ENCODE results near the gene TLK1. TPM values are rescaled to one million over a fixed set of nuclear protein-coding genes. Genes with fewer than 3 reads are reported as not detected.

Gene TLK1
- total and polyA plus RNA-seq, 2 donors (not counting 3 experiments of a cell fraction or from before 2014, with no cell fraction given): 5.8 to 62.7 TPM

DNA sequence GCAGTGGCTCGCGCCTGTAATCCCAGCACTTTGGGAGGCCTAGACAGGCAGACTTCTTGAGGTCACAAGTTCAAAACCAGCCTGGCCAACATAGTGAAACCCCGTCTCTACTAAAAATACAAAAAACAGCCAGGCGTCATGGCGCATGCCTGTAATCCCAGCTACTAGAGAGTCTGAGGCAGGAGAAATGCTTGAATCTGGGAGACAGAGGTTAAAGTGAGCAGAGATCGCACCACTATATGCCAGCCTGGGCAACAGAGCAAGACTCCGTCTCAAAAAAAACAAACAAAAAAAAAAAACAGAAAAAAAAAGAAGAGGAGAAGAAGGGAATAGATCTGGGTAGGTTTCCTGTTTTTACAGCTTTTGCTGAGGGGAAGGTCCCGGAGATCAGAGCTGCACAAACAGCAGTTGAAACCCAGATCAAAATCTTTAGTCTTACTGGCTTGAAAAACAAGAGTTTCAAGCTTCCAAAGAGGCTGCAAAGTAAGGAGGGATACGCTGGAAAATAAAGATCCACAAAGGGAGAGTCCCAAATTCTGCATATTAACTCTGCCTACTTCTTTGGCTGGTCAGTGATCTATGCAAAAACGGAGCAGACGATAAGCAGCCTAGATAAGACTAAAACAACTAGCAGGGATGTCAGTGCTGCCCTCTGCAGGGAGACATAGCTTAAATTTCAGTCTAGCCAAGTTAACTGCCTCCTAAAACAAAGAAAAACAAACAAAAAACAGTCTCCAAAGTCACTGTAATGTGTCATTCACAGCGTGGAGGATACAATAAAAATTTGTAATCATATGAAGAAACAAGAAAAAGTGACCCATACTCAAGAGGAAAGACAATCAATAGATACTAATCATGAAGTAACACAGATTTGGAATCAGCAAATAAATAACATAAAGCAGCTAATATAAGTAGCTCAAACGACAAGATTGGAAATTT lies 74.1 kb downstream of the TLK1 start:
- CTCF ChIA-PET: interaction anchor here (0.7 to 3.3 kb wide), 63 partner anchors 9 to 436 kb away, joined by 3 to 43 read pairs (median 5); partner anchors contain the start of genes CYBRD1, DCAF17, GORASP2 and METTL8
- dilution Hi-C loops (cut with MboI; ENCODE audit: extremely low pct_ligation_motif_present, low sequenced_read_pairs) (no loop called here), intact Hi-C loops (cut with micrococcal nuclease) (loop anchor here (1.0 to 2.0 kb wide), 3 partner anchors 72 to 330 kb away; no protein-coding TSS in a partner anchor)
- BruUV-seq (replicated peaks): no TSS peak
- Histone ChIP-seq H3K9ac (replicated peaks; ENCODE audit: extremely low read depth, insufficient read depth, low read length) (peak overlapping the region; percentile 26), H3K36me3 (ENCODE audit: control insufficient read depth in 2 of 2, extremely low read depth in 1 of 2, insufficient read depth in 2 of 2, low read length in 2 of 2) (no peaks in the 10 kb centered on the region), H3K4me2 (ENCODE audit: insufficient read depth, low read length) (peak overlapping the region; percentile 95), H3K27me3 (ENCODE audit: control insufficient read depth in 2 of 2, insufficient read depth in 2 of 2, low read length in 2 of 2) (no peaks in the 10 kb centered on the region), H3K4me3 (replicated peaks in 1 of 3; ENCODE audit: insufficient read depth in 1 of 3, low read depth in 1 of 3, low read length in 3 of 3) (peak overlapping the region in 1 of 3 experiments; percentile 20), H4K20me1 (replicated peaks; ENCODE audit: control insufficient read depth, extremely low read depth, insufficient read depth, low read length) (no peaks in the 10 kb centered on the region), H3K9me1 (replicated peaks; ENCODE audit: control insufficient read depth, extremely low read depth, insufficient read depth, low read length) (peaks cover 2% of the 10 kb centered on the region), H3K79me2 (ENCODE audit: control insufficient read depth, insufficient read depth, low read length) (peaks cover 36% of the 10 kb centered on the region), H2AFZ (ENCODE audit: low read depth, low read length) (peak overlapping the region; percentile 50), H3K9me3 (replicated peaks; ENCODE audit: control insufficient read depth, insufficient read depth, low read length) (no peaks in the 10 kb centered on the region), H3K4me1 (ENCODE audit: control insufficient read depth, extremely low read depth, insufficient read depth, low read length) (peaks cover 14% of the 10 kb centered on the region), H3K27ac (ENCODE audit: insufficient read depth, low read depth, low read length) (peak overlapping the region; percentile 42)
- POLR2A ChIA-PET: interaction anchor here (0.6 to 0.7 kb wide), 2 partner anchors 18 to 60 kb away, joined by 4 to 5 read pairs; no protein-coding TSS in a partner anchor
- FAIRE-seq (peak; percentile 82), DNase-seq (ENCODE audit: low read depth, low spot score) (peak; percentile 92)
- no peak for TF ChIP-seq POLR2A (IDR thresholded peaks at IDR 0.05; ENCODE audit: low read depth, low read length)
- no peak for TF ChIP-seq EZH2 (IDR thresholded peaks at IDR 0.05; ENCODE audit: borderline replicate concordance, low read depth, low read length, severe bottlenecking)
- TF ChIP-seq, protein P1, sequence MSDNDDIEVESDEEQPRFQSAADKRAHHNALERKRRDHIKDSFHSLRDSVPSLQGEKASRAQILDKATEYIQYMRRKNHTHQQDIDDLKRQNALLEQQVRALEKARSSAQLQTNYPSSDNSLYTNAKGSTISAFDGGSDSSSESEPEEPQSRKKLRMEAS (IDR thresholded peaks at IDR 0.05; ENCODE audit: insufficient read depth, insufficient read length): no peak
- no peak for TF ChIP-seq MYC (IDR thresholded peaks at IDR 0.05; ENCODE audit: low read depth, low read length)
- no peak for TF ChIP-seq FOS (IDR thresholded peaks at IDR 0.05; ENCODE audit: borderline replicate concordance, insufficient read depth, low read length)
- TF ChIP-seq, protein P2, sequence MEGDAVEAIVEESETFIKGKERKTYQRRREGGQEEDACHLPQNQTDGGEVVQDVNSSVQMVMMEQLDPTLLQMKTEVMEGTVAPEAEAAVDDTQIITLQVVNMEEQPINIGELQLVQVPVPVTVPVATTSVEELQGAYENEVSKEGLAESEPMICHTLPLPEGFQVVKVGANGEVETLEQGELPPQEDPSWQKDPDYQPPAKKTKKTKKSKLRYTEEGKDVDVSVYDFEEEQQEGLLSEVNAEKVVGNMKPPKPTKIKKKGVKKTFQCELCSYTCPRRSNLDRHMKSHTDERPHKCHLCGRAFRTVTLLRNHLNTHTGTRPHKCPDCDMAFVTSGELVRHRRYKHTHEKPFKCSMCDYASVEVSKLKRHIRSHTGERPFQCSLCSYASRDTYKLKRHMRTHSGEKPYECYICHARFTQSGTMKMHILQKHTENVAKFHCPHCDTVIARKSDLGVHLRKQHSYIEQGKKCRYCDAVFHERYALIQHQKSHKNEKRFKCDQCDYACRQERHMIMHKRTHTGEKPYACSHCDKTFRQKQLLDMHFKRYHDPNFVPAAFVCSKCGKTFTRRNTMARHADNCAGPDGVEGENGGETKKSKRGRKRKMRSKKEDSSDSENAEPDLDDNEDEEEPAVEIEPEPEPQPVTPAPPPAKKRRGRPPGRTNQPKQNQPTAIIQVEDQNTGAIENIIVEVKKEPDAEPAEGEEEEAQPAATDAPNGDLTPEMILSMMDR (IDR thresholded peaks at IDR 0.05; ENCODE audit: extremely low read depth in 1 of 2, insufficient read depth in 1 of 2, low read depth in 1 of 2, low read length in 2 of 2): peak; percentile 67 to 69
- TF ChIP-seq JUN (IDR thresholded peaks at IDR 0.05; ENCODE audit: borderline replicate concordance, insufficient read depth, insufficient read length, low read depth): no peak
- TF ChIP-seq GATA2 (IDR thresholded peaks at IDR 0.05; ENCODE audit: insufficient read depth, insufficient read length, low read depth, low read length): peak; percentile 75
- no peak for TF ChIP-seq POLR2AphosphoS5 (IDR thresholded peaks at IDR 0.05; ENCODE audit: insufficient read depth, low read depth, low read length)

Measured in endothelial cell of umbilical vein (primary cell).